WI38 (cell line): Measurements from ENCODE around the gene FBXO7.

Experiments used
- H3K4me3 ChIP-seq: 2 replicates; pipeline ENCODE4 v1.5.1; 2011; ENCODE audit warnings: low read depth, mild to moderate bottlenecking, control low read depth, low read length
- TF ChIP-seq, protein P1 (sequence below): IDR thresholded peaks from 2 replicates; pipeline ENCODE4 v1.5.1; 2012; ENCODE audit warnings: low read depth, mild to moderate bottlenecking, control low read depth, low read length

The FBXO7 gene

DNA sequence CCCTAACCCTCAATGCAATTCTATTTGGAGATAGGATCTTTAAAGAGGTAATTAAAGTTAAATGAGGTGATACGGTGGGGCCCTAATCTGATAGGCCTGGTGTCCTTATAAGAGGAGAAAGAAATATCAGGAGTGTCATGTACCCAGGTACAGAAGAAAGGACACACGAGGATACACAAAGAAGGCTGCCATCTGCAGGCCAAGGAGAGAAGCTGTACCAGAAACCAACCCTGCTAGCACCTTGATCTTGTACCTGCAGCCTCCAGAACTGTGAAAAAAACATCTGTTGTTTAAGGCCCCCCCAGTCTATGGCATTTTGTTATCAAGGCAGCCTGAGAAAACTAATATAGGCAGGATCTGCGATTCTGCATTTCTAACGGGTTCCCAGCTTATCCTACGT lies 44.2 kb downstream of the FBXO7 start:
- no peak overlapping the region for H3K4me3 ChIP-seq
- TF ChIP-seq, protein P1, sequence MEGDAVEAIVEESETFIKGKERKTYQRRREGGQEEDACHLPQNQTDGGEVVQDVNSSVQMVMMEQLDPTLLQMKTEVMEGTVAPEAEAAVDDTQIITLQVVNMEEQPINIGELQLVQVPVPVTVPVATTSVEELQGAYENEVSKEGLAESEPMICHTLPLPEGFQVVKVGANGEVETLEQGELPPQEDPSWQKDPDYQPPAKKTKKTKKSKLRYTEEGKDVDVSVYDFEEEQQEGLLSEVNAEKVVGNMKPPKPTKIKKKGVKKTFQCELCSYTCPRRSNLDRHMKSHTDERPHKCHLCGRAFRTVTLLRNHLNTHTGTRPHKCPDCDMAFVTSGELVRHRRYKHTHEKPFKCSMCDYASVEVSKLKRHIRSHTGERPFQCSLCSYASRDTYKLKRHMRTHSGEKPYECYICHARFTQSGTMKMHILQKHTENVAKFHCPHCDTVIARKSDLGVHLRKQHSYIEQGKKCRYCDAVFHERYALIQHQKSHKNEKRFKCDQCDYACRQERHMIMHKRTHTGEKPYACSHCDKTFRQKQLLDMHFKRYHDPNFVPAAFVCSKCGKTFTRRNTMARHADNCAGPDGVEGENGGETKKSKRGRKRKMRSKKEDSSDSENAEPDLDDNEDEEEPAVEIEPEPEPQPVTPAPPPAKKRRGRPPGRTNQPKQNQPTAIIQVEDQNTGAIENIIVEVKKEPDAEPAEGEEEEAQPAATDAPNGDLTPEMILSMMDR = peak; percentile 11; the same call in 1 of the 2 replicates

DNA sequence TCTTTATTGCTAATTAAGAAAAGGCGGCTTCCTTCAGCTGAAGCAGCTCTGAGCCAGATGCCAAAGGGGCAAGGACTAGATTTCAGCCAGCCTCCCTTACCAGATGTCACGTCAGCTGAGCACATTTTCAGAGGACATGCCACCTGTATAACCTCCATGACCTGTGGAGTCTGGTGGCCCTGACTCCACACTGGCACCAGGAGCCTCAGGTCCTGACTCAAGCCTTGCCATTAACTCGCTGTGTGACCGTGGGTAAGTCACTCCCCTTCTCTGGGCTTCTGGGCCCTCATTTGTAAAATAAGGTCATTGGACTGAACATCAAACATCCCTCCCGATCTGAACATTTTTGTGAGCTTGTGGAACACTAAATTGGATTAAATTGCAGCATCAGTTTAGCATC lies 46.0 kb downstream of the FBXO7 start:
- no peak overlapping the region for H3K4me3 ChIP-seq
- TF ChIP-seq, protein P1 = no peak

DNA sequence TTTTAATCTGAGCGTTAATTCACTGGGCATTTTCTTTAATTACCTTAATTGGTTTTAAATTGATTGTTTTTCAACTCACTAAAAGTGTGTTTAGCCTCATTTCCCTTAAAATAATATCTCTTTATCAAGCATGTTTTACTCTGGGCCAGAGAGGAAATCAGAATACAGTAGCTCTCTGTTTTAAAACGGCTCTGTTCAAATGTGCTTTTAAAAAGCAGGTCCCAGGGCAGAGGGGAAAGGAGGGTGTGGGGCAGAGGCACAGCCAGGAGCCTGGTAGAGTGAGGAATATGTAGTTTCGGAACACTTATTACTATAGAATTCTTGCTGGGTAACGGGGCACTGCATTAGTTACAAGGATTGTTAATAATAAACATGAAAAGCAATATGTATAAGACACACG lies 47.6 kb downstream of the FBXO7 start:
- H3K4me3 ChIP-seq = no peak overlapping the region
- TF ChIP-seq, protein P1 = no peak

DNA sequence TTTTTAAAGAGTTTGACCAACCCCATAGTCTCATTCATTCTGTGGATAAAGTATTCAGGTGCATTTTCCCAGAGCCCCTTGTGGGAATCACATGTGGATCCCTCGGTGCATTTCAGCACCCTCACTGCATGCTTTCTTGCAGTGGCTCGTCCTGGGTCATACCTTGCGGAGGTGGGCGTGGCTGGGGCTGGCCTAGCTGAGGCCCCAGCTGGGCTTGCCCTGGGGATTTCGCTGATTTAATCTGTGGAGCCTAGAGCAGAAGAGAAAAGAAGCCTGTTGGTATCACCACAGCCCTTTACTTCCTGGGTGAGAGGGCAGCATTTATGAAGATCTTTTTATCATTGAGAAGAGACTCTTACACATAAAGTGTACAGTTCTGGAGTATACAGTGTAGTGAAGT lies 53.1 kb downstream of the FBXO7 start:
- TF ChIP-seq, protein P1 = no peak
- no peak overlapping the region for H3K4me3 ChIP-seq

DNA sequence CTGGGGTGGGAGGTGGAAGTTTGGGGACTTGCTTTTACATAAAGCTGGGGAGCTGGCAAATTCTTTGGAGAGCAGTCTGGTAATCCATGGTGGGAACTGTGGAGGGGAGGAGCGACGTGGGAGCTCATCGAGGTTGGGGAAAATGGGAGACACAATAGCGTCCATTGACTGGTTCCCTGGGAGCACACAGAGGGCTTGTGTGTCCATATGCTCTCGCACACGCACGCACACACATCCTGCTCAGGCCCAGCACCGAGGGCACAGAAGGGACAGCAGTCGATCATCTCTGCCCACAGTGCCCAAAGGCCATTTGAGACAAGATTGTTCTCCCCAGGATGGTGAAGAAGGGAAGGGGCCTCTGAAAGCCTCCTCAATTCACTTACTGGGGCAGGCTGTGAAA lies 53.7 kb downstream of the FBXO7 start:
- TF ChIP-seq, protein P1 = no peak

DNA sequence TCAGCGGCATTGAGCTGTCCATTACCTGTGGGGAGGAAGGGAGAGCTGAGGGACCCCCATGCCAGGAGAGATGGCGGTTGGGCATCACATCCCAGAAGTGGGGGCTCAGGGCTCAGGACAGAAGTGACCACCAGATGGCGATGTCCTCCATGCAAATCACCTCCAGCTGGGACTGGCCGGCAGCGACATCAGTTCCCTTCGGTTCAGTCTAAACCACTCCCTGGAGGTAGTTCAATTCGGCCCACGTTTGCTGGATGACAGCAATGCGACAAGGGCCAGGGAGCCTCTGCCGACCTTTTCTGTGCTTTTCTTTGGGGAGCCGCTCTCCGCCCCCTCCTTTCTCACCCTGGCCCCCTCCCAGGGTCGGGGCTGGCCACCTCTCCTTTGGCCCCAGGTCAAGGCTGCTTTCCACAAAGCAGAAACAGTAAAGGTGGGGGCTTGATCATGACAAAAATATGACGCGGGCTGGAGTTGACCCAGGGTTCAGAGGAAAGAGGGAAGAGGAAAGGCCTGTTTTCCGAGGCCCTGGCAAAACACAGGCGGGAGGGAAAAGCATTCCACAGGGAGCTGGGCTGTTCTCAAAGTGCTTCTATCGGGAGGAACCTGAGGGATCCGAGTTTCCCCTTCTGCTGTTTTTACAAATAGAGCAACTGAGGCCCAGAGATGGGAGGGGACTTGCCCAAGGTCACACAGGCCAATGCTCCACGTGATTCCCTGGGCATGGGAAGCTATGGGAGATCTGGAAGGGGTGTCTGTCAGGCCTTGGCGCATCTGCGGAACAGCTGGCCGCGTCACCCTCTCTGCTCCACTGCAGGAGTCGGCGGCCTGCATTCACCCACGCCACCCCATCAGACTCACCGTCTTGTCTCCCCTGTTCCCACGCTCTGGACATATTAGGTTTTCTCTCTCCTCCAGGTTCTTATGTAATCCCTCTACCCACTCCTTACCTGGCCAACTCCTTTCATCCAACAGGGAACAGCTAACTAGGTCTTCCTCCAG lies 54.7 kb downstream of the FBXO7 start:
- H3K4me3 ChIP-seq = no peak overlapping the region
- TF ChIP-seq, protein P1 = peak; percentile 80

More for the DNA sequence above, 53.7 kb downstream of the FBXO7 start:
- H3K4me3 ChIP-seq = no peak overlapping the region

DNA sequence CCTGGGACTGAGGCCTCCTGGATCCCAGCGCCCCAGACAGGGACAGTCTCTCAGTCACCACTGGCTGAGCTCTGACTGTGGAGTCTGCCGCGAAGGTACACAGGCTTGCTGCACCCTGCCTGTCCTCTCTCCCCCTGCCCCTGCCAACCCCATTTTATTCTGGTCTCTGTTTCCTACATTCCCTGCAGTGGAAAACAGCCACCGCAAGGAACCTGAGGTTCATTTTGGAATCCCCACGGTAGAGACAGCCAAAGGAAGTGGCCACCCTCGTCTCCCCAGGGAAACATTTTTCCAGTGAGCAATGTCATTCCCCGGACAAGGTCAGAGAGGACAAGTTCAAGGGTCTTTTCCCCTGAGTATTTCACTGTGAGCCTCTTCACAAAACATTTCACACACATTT lies 56.6 kb downstream of the FBXO7 start:
- TF ChIP-seq, protein P1 = no peak
- H3K4me3 ChIP-seq = no peak overlapping the region
